H1 (cell line): Measurements from ENCODE around the gene SEL1L. TPM values are rescaled to one million over a fixed set of nuclear protein-coding genes. Genes with fewer than 3 reads are reported as not detected.

Source experiments
- MAX ChIP-seq: IDR thresholded peaks from 2 replicates; pipeline ENCODE4 v1.6.1; 2012; ENCODE audit warnings: inconsistent platforms
- polyA plus RNA-seq, 7 experiments: library from polyadenylated mRNA; depleted of rRNA in 3 of 7; stranded (reverse) in 5 of 7; unstranded in 2 of 7; fragments of >200 nt in 5 of 7; fragments of 200-250 nt in 2 of 7; gene quantifications; 1 replicate in 5 of 7; 2 replicates in 1 of 7; 4 replicates in 1 of 7; pipeline versions ENCODE4 v1.2.1 to v1.2.3, GENCODE V29; 2011 to 2013; ENCODE audit warnings: missing spikeins in 2 of 7, mixed read lengths in 2 of 7
- total RNA-seq: library from RNA; stranded (reverse); fragmentation: NEBNext Ultra II Directional; extraction: Animal tissue kit (Norgen Biotek cat#: 25700); gene quantifications from 2 replicates; pipeline ENCODE4 v1.2.1, GENCODE V29; 2021

The SEL1L gene
- total and polyA plus RNA-seq, 2 of the 8 experiments (the other 6 are each of a cell fraction or from before 2014, with no cell fraction given) = 4.3 to 34.9 TPM

GRCh38 chr14:81436296-81437138 is 97.1 kb downstream of the SEL1L start (continued):
- peak; percentile 93 for TF ChIP-seq MAX
